Peyer's patch (tissue), 4 donors: ENCODE measurements around the gene ZNF611. TPM values are rescaled to one million over a fixed set of nuclear protein-coding genes. Genes with fewer than 3 reads are reported as not detected.
"Not testable (repeated sequence)": the region's sequence is repeated elsewhere in the genome, so short reads cannot be mapped to it uniquely, and the experiment has no call there.

ENCODE experiments used
- DNase-seq, 3 donors: peaks; one replicate each; pipeline ENCODE4 v3.0.0-alpha.2; 2017 to 2019
- H3K27ac ChIP-seq, 4 donors: fragments of 200-600 bp; sonication (generic); one replicate each; pipeline ENCODE4 v1.5.1; 2016 to 2019
- H3K27me3 ChIP-seq, 2 donors: fragments of 200-600 bp; sonication (generic); one replicate each; pipeline ENCODE4 v1.5.1; 2019
- H3K36me3 ChIP-seq, 3 donors: fragments of 200-600 bp; sonication (generic); one replicate each; pipeline ENCODE4 v1.5.1; 2016 to 2019
- H3K4me1 ChIP-seq, 4 donors: fragments of 200-600 bp; sonication (generic); one replicate each; pipeline ENCODE4 v1.5.1; 2016 to 2019
- H3K4me3 ChIP-seq, 4 donors: fragments of 200-600 bp; sonication (generic); 1 replicate in 3 of 4; 2 replicates in 1 of 4; pipeline ENCODE4 v1.5.1; 2016 to 2019; ENCODE audit warnings: mild to moderate bottlenecking in 1 of 4
- H3K9me3 ChIP-seq, 4 donors: fragments of 200-600 bp; sonication (generic); one replicate each; pipeline ENCODE4 v1.5.1; 2016 to 2019; ENCODE audit warnings: mild to moderate bottlenecking in 1 of 4
- POLR2A ChIP-seq, 2 donors: fragments of 450-650 bp; IDR thresholded peaks; one replicate each; pipeline ENCODE4 v1.5.1; 2017; ENCODE audit warnings: antibody characterized with exemption in 2 of 2, mild to moderate bottlenecking in 2 of 2, moderate library complexity in 2 of 2
- total RNA-seq, 4 donors: library from RNA; depleted of rRNA; stranded (reverse); fragments of >200 nt; gene quantifications; one replicate each; pipeline ENCODE4 v1.1.0, GENCODE V29; 2016
- TF ChIP-seq, protein P1 (sequence below), 6 experiments: fragments of 450-650 bp in 4 of 6; fragments of 200-600 bp in 2 of 6; sonication (generic) in 1 of 6; IDR thresholded peaks; one replicate each; pipeline ENCODE4 v1.5.1; 2017 to 2019; ENCODE audit warnings: antibody characterized with exemption in 6 of 6, mild to moderate bottlenecking in 3 of 6, moderate library complexity in 1 of 6

The ZNF611 gene
- total RNA-seq, 4 donors from 2014 or later, result 14.5 to 19.0 (median 16.3) TPM

- H3K4me1 ChIP-seq, result no peaks in the 10 kb centered on the region
- no peak for TF ChIP-seq POLR2A (IDR thresholded peaks at IDR 0.05)
- TF ChIP-seq, protein P1, sequence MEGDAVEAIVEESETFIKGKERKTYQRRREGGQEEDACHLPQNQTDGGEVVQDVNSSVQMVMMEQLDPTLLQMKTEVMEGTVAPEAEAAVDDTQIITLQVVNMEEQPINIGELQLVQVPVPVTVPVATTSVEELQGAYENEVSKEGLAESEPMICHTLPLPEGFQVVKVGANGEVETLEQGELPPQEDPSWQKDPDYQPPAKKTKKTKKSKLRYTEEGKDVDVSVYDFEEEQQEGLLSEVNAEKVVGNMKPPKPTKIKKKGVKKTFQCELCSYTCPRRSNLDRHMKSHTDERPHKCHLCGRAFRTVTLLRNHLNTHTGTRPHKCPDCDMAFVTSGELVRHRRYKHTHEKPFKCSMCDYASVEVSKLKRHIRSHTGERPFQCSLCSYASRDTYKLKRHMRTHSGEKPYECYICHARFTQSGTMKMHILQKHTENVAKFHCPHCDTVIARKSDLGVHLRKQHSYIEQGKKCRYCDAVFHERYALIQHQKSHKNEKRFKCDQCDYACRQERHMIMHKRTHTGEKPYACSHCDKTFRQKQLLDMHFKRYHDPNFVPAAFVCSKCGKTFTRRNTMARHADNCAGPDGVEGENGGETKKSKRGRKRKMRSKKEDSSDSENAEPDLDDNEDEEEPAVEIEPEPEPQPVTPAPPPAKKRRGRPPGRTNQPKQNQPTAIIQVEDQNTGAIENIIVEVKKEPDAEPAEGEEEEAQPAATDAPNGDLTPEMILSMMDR (IDR thresholded peaks at IDR 0.05), result no peak
- H3K27me3 ChIP-seq, result no peaks in the 10 kb centered on the region
- no peak overlapping the region for H3K27ac ChIP-seq
- DNase-seq, result no peak
- H3K9me3 ChIP-seq, result peaks cover 0 to 26% (median 7%) of the 10 kb centered on the region in 4 donors
- peaks cover 0 to 10% (median 3%) of the 10 kb centered on the region in 3 donors for H3K36me3 ChIP-seq
- H3K4me3 ChIP-seq, result no peak overlapping the region
Observed at GRCh38 chr19:52700673-52701072, 34.2 kb downstream of the ZNF611 start.

- H3K36me3 ChIP-seq, H3K27ac ChIP-seq, H3K4me1 ChIP-seq, H3K4me3 ChIP-seq, DNase-seq, H3K27me3 ChIP-seq: not testable (repeated sequence)
- H3K9me3 ChIP-seq, result peaks cover 0 to 17% (median 2%) of the 10 kb centered on the region in 4 donors
- TF ChIP-seq, protein P1 (IDR thresholded peaks at IDR 0.05), result peak in 1 of 6 experiments; percentile 9
Observed at GRCh38 chr19:52699555-52699954, 35.3 kb downstream of the ZNF611 start.

- H3K9me3 ChIP-seq, result no peaks in the 10 kb centered on the region
- no peaks in the 10 kb centered on the region for H3K36me3 ChIP-seq
- no peaks in the 10 kb centered on the region for H3K27me3 ChIP-seq
- no peak for TF ChIP-seq POLR2A (IDR thresholded peaks at IDR 0.05)
- TF ChIP-seq, protein P1 (IDR thresholded peaks at IDR 0.05), result no peak
- H3K27ac ChIP-seq, result no peak overlapping the region
- no peaks in the 10 kb centered on the region for H3K4me1 ChIP-seq
- no peak for DNase-seq
- H3K4me3 ChIP-seq, result no peak overlapping the region
Observed at GRCh38 chr19:52695996-52696395, 38.8 kb downstream of the ZNF611 start.

- no peaks in the 10 kb centered on the region for H3K36me3 ChIP-seq
- TF ChIP-seq POLR2A (IDR thresholded peaks at IDR 0.05), result no peak
- TF ChIP-seq, protein P1 (IDR thresholded peaks at IDR 0.05), result no peak
- DNase-seq, result no peak
- no peaks in the 10 kb centered on the region for H3K9me3 ChIP-seq
- peaks cover 0 to 1% (median 0%) of the 10 kb centered on the region in 4 donors for H3K4me1 ChIP-seq
- H3K27ac ChIP-seq, result no peak overlapping the region
- H3K4me3 ChIP-seq, result no peak overlapping the region
- H3K27me3 ChIP-seq, result no peaks in the 10 kb centered on the region
Observed at GRCh38 chr19:52694921-52695320, 39.9 kb downstream of the ZNF611 start.

- H3K36me3 ChIP-seq, DNase-seq, H3K27me3 ChIP-seq, H3K27ac ChIP-seq, H3K4me1 ChIP-seq, H3K4me3 ChIP-seq, H3K9me3 ChIP-seq: not testable (repeated sequence)
Observed at GRCh38 chr19:52694281-52694680, 40.6 kb downstream of the ZNF611 start.

GRCh38 chr19:52692431-52693008, 42.3 kb downstream of the ZNF611 start:
- Histone ChIP-seq H3K9me3 (no peaks in the 10 kb centered on the region), H3K4me1 (peaks cover 0 to 5% (median 0%) of the 10 kb centered on the region in 4 donors), H3K27ac (no peak overlapping the region), H3K36me3 (no peaks in the 10 kb centered on the region), H3K4me3 (no peak overlapping the region), H3K27me3 (no peaks in the 10 kb centered on the region)
- TF ChIP-seq, protein P1 (IDR thresholded peaks at IDR 0.05), result no peak
- TF ChIP-seq POLR2A (IDR thresholded peaks at IDR 0.05), result no peak
- DNase-seq, result no peak
